ENCODE measurements around the gene KRTAP9-6. TPM values are rescaled to one million over a fixed set of nuclear protein-coding genes. Genes with fewer than 3 reads are reported as not detected.
"Not testable (repeated sequence)": the region's sequence is repeated elsewhere in the genome, so short reads cannot be mapped to it uniquely, and the experiment has no call there.

The KRTAP9-6 gene
- polyA plus RNA-seq, 3 donors = not detected

DNA sequence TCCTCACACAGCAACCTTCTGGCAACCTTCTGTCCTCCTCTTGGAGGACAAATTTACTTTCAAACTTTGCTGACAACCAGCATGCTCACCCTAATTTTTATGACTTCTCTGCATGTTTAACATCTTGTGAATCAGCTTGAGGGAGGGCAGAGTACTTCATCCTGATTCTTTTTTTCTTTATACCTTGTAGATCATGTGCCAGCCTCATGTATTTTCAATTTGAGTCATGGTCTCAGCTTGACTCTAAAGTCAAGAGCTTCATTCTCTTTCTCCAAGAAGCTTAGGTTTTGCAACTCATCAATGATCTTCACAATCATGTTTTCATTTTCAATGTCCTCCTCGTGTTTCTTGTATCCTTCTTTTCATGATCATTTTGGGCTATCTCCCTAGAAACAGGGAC is 6.7 kb downstream of the KRTAP9-6 start:
- TF ChIP-seq, protein P1, sequence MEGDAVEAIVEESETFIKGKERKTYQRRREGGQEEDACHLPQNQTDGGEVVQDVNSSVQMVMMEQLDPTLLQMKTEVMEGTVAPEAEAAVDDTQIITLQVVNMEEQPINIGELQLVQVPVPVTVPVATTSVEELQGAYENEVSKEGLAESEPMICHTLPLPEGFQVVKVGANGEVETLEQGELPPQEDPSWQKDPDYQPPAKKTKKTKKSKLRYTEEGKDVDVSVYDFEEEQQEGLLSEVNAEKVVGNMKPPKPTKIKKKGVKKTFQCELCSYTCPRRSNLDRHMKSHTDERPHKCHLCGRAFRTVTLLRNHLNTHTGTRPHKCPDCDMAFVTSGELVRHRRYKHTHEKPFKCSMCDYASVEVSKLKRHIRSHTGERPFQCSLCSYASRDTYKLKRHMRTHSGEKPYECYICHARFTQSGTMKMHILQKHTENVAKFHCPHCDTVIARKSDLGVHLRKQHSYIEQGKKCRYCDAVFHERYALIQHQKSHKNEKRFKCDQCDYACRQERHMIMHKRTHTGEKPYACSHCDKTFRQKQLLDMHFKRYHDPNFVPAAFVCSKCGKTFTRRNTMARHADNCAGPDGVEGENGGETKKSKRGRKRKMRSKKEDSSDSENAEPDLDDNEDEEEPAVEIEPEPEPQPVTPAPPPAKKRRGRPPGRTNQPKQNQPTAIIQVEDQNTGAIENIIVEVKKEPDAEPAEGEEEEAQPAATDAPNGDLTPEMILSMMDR (IDR thresholded peaks at IDR 0.05) = no peak
- Mint-ChIP-seq H3K27ac (no peak overlapping the region), H3K27me3 (ENCODE audit: low read depth in 3 of 3) (peaks cover 4 to 17% (median 14%) of the 10 kb centered on the region in 3 donors), H3K36me3 (no peaks in the 10 kb centered on the region), H3K4me3 (no peak overlapping the region), H3K9me3 (no peaks in the 10 kb centered on the region), H3K4me1 (no peaks in the 10 kb centered on the region)
- Histone ChIP-seq H3K79me2 (ENCODE audit: insufficient read depth, low read length) (no peaks in the 10 kb centered on the region), H4K20me1 (ENCODE audit: insufficient read depth, low read length) (no peaks in the 10 kb centered on the region), H2AFZ (ENCODE audit: insufficient read depth, low read depth, low read length, poor library complexity, severe bottlenecking) (no peak overlapping the region), H3K4me3 (replicated peaks in 1 of 3; ENCODE audit: low read depth in 2 of 3, low read length in 3 of 3) (no peak overlapping the region), H3K27ac (ENCODE audit: low read depth in 1 of 2, low read length in 2 of 2) (no peak overlapping the region), H3K9me3 (replicated peaks in 1 of 2; ENCODE audit: control insufficient read depth in 1 of 2, insufficient read depth in 1 of 2, low read length in 2 of 2) (no peaks in the 10 kb centered on the region), H3K27me3 (ENCODE audit: control insufficient read depth in 2 of 2, insufficient read depth in 2 of 2, low read length in 2 of 2) (peaks cover 4 to 5% of the 10 kb centered on the region in 2 donors), H3K9ac (ENCODE audit: insufficient read depth, low read length, poor library complexity, severe bottlenecking) (no peak overlapping the region), H3K4me2 (replicated peaks; ENCODE audit: extremely low read depth, low read length, poor library complexity, severe bottlenecking) (no peak overlapping the region), H3K4me1 (ENCODE audit: control insufficient read depth in 1 of 2, insufficient read depth in 2 of 2, low read length in 2 of 2) (no peaks in the 10 kb centered on the region), H3K36me3 (replicated peaks in 1 of 2; ENCODE audit: control insufficient read depth in 1 of 2, insufficient read depth in 2 of 2, low read length in 2 of 2) (no peaks in the 10 kb centered on the region)
- no peak for DNase-seq
- intact Hi-C loops (cut with micrococcal nuclease) = no loop called here
- no CpG with 5 or more reads among the region's 1 CpG for WGBS (ENCODE audit: insufficient coverage)

DNA sequence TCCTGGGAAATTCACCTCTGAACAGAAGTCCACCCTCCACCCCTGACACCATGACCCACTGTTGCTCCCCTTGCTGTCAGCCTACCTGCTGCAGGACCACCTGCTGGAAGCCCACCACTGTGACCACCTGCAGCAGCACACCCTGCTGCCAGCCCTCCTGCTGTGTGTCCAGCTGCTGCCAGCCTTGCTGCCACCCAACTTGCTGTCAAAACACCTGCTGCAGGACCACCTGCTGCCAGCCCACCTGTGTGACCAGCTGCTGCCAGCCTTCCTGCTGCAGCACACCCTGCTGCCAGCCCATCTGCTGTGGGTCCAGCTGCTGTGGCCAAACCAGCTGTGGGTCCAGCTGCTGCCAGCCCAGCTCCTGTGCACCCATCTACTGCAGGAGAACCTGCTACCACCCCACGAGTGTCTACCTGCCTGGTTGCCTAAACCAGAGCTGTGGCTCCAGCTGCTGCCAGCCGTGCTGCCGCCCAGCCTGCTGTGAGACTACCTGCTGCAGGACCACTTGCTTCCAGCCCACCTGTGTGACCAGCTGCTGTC is 10.5 kb downstream of the KRTAP9-6 start, which contains the start of gene KRTAP9-7:
Gene KRTAP9-7 (plus strand): TSS at position 51 of the 543 bp plus-strand sequence. CDS start 0 bp downstream, at position 51.
- intact Hi-C loops (cut with micrococcal nuclease); H3K36me3 Mint-ChIP-seq; H3K4me2 ChIP-seq (replicated peaks; ENCODE audit: extremely low read depth, low read length, poor library complexity, severe bottlenecking); DNase-seq; H3K9me3 ChIP-seq (replicated peaks in 1 of 2; ENCODE audit: control insufficient read depth in 1 of 2, insufficient read depth in 1 of 2, low read length in 2 of 2); H3K9me3 Mint-ChIP-seq; H3K4me1 Mint-ChIP-seq; H3K79me2 ChIP-seq (ENCODE audit: insufficient read depth, low read length); H3K4me3 ChIP-seq (replicated peaks in 1 of 3; ENCODE audit: low read depth in 2 of 3, low read length in 3 of 3); H2AFZ ChIP-seq (ENCODE audit: insufficient read depth, low read depth, low read length, poor library complexity, severe bottlenecking); H3K27ac ChIP-seq (ENCODE audit: low read depth in 1 of 2, low read length in 2 of 2); H3K9ac ChIP-seq (ENCODE audit: insufficient read depth, low read length, poor library complexity, severe bottlenecking); H3K4me1 ChIP-seq (ENCODE audit: control insufficient read depth in 1 of 2, insufficient read depth in 2 of 2, low read length in 2 of 2); H4K20me1 ChIP-seq (ENCODE audit: insufficient read depth, low read length); H3K36me3 ChIP-seq (replicated peaks in 1 of 2; ENCODE audit: control insufficient read depth in 1 of 2, insufficient read depth in 2 of 2, low read length in 2 of 2); H3K27me3 ChIP-seq (ENCODE audit: control insufficient read depth in 2 of 2, insufficient read depth in 2 of 2, low read length in 2 of 2): not testable (repeated sequence)
- Mint-ChIP-seq H3K4me3 (peak within 1 kb of the TSS in 1 of 2 donors; percentile 17), H3K27ac (peak within 1 kb of the TSS in 1 of 7 donors; percentile 58), H3K27me3 (ENCODE audit: low read depth in 3 of 3) (peaks cover 4 to 18% (median 10%) of the 10 kb centered on the region in 3 donors)
- 97% methylated on average over 3 of the region's 3 CpGs for WGBS (ENCODE audit: insufficient coverage)
